Loucy (cell line): Measurements from ENCODE around the gene MTPN.
A peak's percentile ranks its signal among the peaks of the same experiment; 100 is the strongest.

ENCODE experiments used
- H2AFZ ChIP-seq: fragments of 200-600 bp; sonication (generic); 2 replicates; pipeline ENCODE4 v1.6.0; 2016; ENCODE audit warnings: antibody characterized with exemption, mild to moderate bottlenecking, low read length, moderate library complexity
- H3F3A ChIP-seq: fragments of 200-600 bp; 2 replicates; pipeline ENCODE4 v1.6.0; 2016; ENCODE audit warnings: antibody characterized with exemption, low read depth, mild to moderate bottlenecking
- H3K27me3 ChIP-seq: fragments of 200-600 bp; sonication (generic); 2 replicates; pipeline ENCODE4 v1.6.1; 2014; ENCODE audit warnings: low read length, mild to moderate bottlenecking; ENCODE audit not compliant: insufficient read depth, poor library complexity, severe bottlenecking
- H3K36me3 ChIP-seq: fragments of 200-600 bp; sonication (generic); 2 replicates; pipeline ENCODE4 v1.6.1; 2016; ENCODE audit warnings: low read length; ENCODE audit not compliant: insufficient read depth
- H3K4me1 ChIP-seq: fragments of 200-600 bp; sonication (generic); 2 replicates; pipeline ENCODE4 v1.5.1; 2014; ENCODE audit warnings: low read length, mild to moderate bottlenecking; ENCODE audit not compliant: insufficient read depth, poor library complexity, severe bottlenecking
- H3K4me2 ChIP-seq: fragments of 200-600 bp; sonication (generic); 2 replicates; pipeline ENCODE4 v1.6.0; 2014; ENCODE audit warnings: antibody characterized with exemption, low read length, low read depth, mild to moderate bottlenecking; ENCODE audit not compliant: poor library complexity, severe bottlenecking
- H3K4me3 ChIP-seq: fragments of 200-600 bp; sonication (generic); 2 replicates; pipeline ENCODE4 v1.5.1; 2014; ENCODE audit warnings: low read length, mild to moderate bottlenecking, mixed read lengths; ENCODE audit not compliant: poor library complexity, severe bottlenecking
- H3K79me2 ChIP-seq: fragments of 200-600 bp; sonication (generic); 2 replicates; pipeline ENCODE4 v1.6.1; 2014; ENCODE audit warnings: low read length; ENCODE audit not compliant: insufficient read depth
- H3K9ac ChIP-seq: fragments of 200-600 bp; sonication (generic); 2 replicates; pipeline ENCODE4 v1.6.0; 2014; ENCODE audit warnings: mild to moderate bottlenecking, low read depth, low read length, moderate library complexity; ENCODE audit not compliant: poor library complexity, severe bottlenecking
- H3K9me2 ChIP-seq: fragments of 200-600 bp; sonication (generic); replicated peaks from 2 replicates; pipeline ENCODE4 v1.6.1; 2016; ENCODE audit warnings: low read depth, low read length, mixed read lengths
- H3K9me3 ChIP-seq: fragments of 200-600 bp; sonication (generic); 2 replicates; pipeline ENCODE4 v1.6.1; 2014; ENCODE audit warnings: mild to moderate bottlenecking, antibody characterized with exemption, low read length, low read depth; ENCODE audit not compliant: insufficient read depth
- H4K20me1 ChIP-seq: fragments of 200-600 bp; sonication (generic); 2 replicates; pipeline ENCODE4 v1.6.0; 2014; ENCODE audit warnings: antibody characterized with exemption, low read length, mild to moderate bottlenecking; ENCODE audit not compliant: insufficient read depth, poor library complexity, severe bottlenecking
- EZH2phosphoT487 ChIP-seq: fragments of 200-600 bp; IDR thresholded peaks from 2 replicates; pipeline ENCODE4 v1.6.1; 2018; ENCODE audit warnings: antibody characterized with exemption, mild to moderate bottlenecking, moderate library complexity, borderline replicate concordance
- TF ChIP-seq, protein P1 (sequence below): fragments of 200-600 bp; sonication (generic); conservative IDR thresholded peaks from 2 replicates; pipeline ENCODE4 v1.5.1; 2014; ENCODE audit warnings: mild to moderate bottlenecking, antibody characterized with exemption, low read length

The MTPN gene

DNA sequence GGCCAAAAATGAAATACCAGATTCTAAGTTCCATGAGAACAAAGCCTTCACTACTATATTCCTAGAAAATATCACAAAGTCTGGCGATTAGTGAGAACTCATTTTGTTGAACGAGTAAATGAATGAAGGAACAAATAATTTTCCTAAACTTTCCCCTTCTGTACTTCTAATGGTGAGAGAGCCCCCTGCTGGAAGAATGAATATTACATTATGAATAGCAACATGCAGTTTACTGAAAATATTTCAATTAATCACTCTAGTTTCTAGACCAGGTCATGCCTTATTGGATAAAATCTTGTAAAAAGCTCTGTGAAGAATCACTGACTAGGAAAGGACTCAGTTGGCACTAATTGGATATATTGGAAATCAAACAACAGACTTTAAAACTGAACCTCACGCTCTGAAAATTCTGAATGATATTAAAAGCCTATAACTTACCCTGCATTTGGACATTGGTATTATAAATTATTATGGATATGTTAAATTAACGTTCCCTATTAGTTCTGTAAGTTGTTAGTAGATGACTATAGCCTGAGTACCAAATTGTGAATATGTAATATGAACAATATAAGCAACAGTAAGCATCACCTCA lies 32.4 kb upstream of the MTPN start:
- H3K27me3 ChIP-seq: no peaks in the 10 kb centered on the region
- H3K4me1 ChIP-seq: no peaks in the 10 kb centered on the region
- H3K36me3 ChIP-seq: no peaks in the 10 kb centered on the region
- no peaks in the 10 kb centered on the region for H4K20me1 ChIP-seq
- H3K4me3 ChIP-seq: no peak overlapping the region
- no peaks in the 10 kb centered on the region for H3K79me2 ChIP-seq
- peak overlapping the region; percentile 33; the same call in 1 of the 2 replicates for H2AFZ ChIP-seq
- no peaks in the 10 kb centered on the region for H3K9me2 ChIP-seq
- no peaks in the 10 kb centered on the region for H3F3A ChIP-seq
- no peak overlapping the region for H3K9ac ChIP-seq
- H3K9me3 ChIP-seq: no peaks in the 10 kb centered on the region
- H3K4me2 ChIP-seq: no peak overlapping the region
- no peak for TF ChIP-seq EZH2phosphoT487
- TF ChIP-seq, protein P1, sequence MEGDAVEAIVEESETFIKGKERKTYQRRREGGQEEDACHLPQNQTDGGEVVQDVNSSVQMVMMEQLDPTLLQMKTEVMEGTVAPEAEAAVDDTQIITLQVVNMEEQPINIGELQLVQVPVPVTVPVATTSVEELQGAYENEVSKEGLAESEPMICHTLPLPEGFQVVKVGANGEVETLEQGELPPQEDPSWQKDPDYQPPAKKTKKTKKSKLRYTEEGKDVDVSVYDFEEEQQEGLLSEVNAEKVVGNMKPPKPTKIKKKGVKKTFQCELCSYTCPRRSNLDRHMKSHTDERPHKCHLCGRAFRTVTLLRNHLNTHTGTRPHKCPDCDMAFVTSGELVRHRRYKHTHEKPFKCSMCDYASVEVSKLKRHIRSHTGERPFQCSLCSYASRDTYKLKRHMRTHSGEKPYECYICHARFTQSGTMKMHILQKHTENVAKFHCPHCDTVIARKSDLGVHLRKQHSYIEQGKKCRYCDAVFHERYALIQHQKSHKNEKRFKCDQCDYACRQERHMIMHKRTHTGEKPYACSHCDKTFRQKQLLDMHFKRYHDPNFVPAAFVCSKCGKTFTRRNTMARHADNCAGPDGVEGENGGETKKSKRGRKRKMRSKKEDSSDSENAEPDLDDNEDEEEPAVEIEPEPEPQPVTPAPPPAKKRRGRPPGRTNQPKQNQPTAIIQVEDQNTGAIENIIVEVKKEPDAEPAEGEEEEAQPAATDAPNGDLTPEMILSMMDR: peak; percentile 92

DNA sequence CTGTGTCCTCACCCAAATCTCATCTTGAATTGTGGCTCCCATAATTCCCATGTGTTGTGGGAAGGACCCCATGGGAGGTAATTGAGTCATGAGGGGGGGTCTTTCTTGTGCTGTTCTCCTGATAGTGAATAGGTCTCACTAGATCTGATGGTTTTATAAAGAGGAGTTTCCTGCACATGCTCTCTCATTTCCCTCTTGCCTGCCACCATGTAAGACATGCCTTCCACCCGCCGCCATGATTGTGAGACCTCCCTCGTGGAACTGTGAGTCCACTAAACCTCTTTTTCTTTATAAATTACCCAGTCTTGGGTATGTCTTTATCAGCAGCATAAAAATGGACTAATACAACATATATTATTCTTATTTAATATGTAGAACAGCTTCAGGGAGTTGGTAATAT lies 29.0 kb upstream of the MTPN start:
- Histone ChIP-seq H3K27me3 (no peaks in the 10 kb centered on the region), H3K9ac (no peak overlapping the region), H3K36me3 (no peaks in the 10 kb centered on the region), H3K4me3 (no peak overlapping the region), H3K4me2 (no peak overlapping the region), H3F3A (no peaks in the 10 kb centered on the region), H3K9me3 (no peaks in the 10 kb centered on the region), H3K79me2 (no peaks in the 10 kb centered on the region), H3K4me1 (no peaks in the 10 kb centered on the region), H4K20me1 (no peaks in the 10 kb centered on the region), H3K9me2 (no peaks in the 10 kb centered on the region), H2AFZ (no peak overlapping the region)
- no peak for TF ChIP-seq EZH2phosphoT487
- TF ChIP-seq, protein P1: no peak

DNA sequence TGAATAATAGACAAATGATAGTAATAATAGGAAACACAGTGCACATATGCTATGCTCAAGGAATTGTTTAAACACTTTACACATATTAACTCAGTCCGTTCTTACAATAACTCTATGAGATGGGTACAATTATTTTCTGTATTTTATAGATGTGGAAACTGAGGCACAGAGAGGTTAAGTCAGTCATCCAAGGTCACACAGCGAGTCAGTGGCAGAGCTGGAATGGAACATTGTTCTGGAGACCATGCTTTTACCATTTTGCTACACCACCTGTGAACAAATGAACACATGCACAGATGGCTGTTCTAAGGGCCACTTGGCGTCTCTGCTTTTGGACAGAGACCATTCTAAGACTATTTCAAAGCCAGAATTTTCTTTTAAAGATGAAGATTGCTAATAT lies 26.9 kb upstream of the MTPN start:
- no peak overlapping the region for H3K4me3 ChIP-seq
- no peak overlapping the region for H2AFZ ChIP-seq
- peaks cover 6% of the 10 kb centered on the region for H3K27me3 ChIP-seq
- no peaks in the 10 kb centered on the region for H3K9me2 ChIP-seq
- H3K36me3 ChIP-seq: no peaks in the 10 kb centered on the region
- no peaks in the 10 kb centered on the region for H3K4me1 ChIP-seq
- no peak overlapping the region for H3K4me2 ChIP-seq
- H3K79me2 ChIP-seq: no peaks in the 10 kb centered on the region
- H3K9ac ChIP-seq: no peak overlapping the region
- H3F3A ChIP-seq: no peaks in the 10 kb centered on the region
- no peaks in the 10 kb centered on the region for H4K20me1 ChIP-seq
- no peaks in the 10 kb centered on the region for H3K9me3 ChIP-seq
- TF ChIP-seq EZH2phosphoT487: no peak
- TF ChIP-seq, protein P1: no peak
